Right ventricle myocardium superior (tissue), 1 donor: Measurements from ENCODE around the gene CASKIN1. TPM values are rescaled to one million over a fixed set of nuclear protein-coding genes. Genes with fewer than 3 reads are reported as not detected.

Source experiments
- ATAC-seq: fragments of 200-7000 bp; cut with Tn5 transposase; one replicate; pipeline ENCODE4 v1.9.1; 2020; ENCODE audit warnings: mild to moderate bottlenecking; ENCODE audit not compliant: poor library complexity
- DNase-seq: peaks from one replicate; pipeline ENCODE4 v3.0.0-alpha.2; 2020
- intact Hi-C: fragments of 100-400 bp; cut with DNase I; formaldehyde crosslinking; loops from one replicate; pipeline ENCODE4 v1.11.2; 2022
- total RNA-seq: library from RNA; stranded (reverse); fragmentation: NEBNext Ultra II Directional; extraction: Animal tissue kit (Norgen Biotek cat#: 25700); gene quantifications from one replicate; pipeline ENCODE4 v1.2.1, GENCODE V29; 2021
- donor health status: DM: no; HTN: yes; CAD: no; lungs with severe emphysema.

The CASKIN1 gene
- total RNA-seq, 1 donor from 2014 or later, result 5.3 TPM

DNA sequence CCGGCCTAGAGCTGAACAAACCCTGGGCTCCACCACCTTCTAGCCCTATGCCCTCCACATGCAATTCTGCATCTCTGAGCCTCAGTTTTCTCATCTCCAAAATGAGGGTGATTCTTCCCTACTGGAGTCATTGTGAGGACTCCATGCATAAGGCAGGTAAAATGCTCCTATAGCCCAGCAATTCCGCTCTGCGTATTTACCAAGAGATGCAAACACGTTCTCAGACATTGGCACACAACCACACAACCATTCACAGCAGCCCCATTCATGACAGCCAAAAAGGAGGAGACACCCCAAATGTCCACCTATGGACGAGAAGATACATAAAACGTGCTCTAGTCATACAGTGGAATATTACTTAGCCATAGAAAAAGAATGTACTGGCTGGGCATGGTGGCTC, 3.9 kb upstream of the CASKIN1 start:
- intact Hi-C loops, result no loop called here
- ATAC-seq, result no peak
- no peak for DNase-seq

DNA sequence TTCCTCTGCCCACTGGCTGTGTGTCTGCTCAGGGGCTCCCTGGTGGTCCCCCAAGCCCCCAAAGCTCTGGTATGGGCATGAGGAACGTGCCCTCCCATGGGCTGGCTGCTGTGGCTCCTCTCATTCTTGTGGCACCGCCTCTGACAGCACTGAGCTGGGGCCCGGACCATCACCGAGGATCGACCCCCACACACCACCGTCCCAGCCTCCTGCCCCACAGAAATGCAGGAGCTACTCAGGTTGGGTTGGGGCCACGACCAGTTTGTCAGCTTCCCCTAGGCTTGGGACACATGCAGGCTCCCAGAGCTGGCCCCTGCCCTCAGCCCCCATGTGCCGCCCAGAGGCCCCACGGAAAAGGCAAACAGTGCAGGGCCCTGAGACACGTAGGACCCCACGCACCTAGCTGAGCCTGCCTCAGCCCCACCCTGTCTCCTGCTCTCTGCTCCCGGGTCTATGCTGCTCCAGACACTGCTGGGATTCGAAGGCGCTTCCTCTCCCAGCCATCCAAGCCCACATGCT, 3.3 kb upstream of the CASKIN1 start:
- intact Hi-C loops, result no loop called here
- ATAC-seq, result no peak
- no peak for DNase-seq

DNA sequence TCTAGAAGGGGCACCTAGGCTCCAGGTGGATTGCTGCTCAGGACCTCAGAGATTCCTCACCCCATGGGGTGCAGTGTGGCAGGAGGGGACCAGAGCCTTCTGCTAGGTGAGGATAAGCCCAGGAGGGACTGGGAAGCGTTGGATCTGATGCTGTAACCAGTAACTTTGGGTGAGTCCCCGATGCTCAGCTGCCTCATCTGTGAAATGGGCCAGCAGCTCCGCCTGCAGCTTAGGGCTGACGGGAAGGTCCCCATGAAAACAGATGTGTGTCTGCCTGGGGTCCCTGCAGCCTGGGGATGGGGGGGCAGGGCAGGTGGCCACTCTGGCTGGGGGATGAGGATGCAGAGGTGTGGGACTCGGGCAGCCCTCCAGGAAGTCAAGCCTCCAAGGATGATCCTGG, 2.7 kb upstream of the CASKIN1 start:
- ATAC-seq, result no peak
- intact Hi-C loops, result no loop called here
- no peak for DNase-seq

DNA sequence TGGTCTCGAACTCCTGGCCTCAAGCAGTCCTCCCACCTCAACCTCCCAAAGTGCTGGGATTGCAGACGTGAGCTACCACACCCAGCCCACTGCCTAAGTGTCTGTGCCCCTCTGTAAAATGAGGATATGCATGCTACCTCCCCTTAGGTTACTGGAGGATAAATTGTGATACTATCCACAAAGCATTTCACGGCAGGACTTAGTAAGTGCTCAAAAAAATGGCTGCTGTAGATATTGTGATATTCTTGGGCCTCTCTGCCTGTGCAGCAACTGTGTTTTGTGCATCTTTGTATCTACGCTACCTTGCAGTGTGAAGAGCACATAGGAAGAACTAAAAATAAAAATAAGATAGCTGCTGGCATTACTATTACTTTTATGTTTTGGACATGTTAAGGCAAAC, 1.9 kb upstream of the CASKIN1 start:
- intact Hi-C loops, result no loop called here
- no peak for ATAC-seq
- no peak for DNase-seq

DNA sequence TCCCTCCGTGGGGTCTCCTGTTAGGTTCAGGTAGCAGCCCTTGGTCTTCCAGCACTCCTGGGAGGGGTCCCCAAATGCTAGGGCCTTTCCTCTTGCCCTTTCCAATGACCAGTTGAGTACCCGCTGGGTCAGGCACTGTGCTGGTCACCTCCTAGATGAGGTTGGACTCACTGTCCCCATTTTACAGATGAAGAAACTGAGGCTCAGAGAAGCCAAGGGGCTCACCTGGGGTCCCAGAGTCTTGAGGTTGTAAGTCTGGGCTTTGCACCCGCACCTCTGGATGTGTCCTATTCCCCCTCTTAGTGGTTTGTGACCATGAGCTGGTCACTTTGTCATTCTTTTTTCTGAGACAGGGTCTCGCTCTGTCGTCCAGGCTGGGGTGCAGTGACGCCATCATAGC, 1.4 kb upstream of the CASKIN1 start:
- ATAC-seq (no peak), DNase-seq (no peak)
- intact Hi-C loops, result no loop called here

DNA sequence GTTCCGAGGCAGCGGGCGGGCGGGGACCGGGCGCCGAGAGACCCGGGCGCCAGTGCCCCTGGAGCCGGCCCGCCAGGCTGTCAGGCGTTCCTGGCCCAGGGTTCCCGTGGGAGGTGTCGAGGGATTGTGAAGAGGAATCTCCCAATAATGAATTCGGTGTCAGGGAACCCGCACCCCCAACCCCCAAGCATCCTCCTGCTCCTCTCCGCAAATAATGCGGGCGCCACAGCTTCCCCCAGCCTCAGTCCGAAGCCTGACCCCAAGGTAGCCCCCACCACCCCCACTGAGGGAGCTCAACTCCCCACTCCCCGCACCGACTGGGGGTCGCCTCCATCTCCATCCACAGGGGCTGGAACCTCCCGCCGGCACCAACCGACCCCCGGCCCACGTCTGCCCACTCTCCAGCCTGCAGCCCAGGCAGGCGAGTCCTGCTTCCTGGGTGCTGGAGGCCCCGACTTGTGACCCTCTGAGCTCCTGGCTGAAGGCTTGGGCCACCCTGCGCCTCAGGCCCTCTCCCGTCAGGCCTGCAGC, 641 bp upstream of the CASKIN1 start:
- intact Hi-C loops, result no loop called here
- ATAC-seq, result no peak
- no peak for DNase-seq

DNA sequence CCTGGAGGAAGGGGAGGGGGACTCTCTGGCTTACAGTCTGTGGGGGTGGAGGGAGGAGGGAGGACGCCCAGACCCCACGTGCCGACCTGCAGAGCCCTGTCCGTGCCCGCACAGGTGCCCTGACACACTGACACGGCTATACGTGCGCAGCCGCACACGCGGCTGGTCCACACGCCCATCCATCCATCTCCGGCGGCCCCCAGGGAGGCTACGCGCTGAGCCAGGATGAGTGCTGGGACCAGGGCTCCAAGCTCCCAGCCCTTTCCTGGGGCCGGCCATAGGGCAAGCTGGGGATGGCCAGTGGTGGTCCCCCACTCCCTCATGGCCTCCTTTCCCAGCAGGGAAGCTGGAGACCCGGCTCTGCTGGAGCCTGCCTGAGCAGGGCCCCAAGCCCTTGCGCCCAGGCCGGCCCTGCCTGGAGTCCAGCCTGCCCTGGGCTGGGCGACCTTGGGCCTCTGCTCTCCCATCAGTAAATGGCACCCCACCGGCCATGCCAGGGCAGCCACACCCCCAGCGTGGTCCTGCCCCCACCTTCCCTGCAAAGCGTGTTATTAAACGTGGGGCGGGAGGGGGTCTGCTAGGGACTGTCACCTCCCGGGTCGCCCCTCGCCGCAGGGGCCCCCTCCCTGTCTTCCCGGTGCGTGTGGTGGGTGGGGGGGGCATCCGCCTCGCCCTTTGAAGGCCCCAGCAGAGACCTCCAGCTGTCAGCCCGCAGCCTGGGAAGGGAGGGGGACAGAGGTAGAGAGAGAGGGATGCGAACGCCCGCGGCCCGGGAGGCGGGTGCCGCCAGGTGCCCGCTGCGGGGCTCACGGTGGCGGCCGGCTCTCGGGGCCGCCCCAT, 863 bp downstream of the CASKIN1 start:
- no peak for DNase-seq
- ATAC-seq, result no peak
- intact Hi-C loops, result no loop called here

DNA sequence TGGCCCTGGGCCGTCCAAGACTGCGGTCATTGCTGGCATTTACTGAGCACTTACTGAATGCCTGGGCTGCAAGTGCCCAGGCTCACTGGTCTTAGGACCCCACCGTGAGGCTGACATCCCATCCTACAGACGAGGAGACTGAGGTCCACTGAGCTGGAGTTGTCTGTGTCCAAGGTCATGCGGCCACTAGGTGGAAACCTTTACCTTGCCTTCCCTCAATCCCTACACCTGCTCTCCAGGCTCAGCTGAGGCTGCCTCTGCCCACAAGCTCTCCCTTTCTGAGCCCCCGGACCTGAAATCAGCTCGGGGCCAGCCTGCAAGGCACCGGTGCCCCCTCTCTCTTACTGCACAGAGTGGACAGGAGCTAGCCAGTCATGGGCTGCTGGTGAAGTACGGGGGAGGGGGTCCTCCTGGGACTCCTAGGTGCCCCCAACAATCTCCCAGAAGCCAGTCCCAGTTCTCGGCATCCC, 1.5 kb downstream of the CASKIN1 start:
- ATAC-seq, result peak; percentile 59
- no peak for DNase-seq
- intact Hi-C loops, result no loop called here

DNA sequence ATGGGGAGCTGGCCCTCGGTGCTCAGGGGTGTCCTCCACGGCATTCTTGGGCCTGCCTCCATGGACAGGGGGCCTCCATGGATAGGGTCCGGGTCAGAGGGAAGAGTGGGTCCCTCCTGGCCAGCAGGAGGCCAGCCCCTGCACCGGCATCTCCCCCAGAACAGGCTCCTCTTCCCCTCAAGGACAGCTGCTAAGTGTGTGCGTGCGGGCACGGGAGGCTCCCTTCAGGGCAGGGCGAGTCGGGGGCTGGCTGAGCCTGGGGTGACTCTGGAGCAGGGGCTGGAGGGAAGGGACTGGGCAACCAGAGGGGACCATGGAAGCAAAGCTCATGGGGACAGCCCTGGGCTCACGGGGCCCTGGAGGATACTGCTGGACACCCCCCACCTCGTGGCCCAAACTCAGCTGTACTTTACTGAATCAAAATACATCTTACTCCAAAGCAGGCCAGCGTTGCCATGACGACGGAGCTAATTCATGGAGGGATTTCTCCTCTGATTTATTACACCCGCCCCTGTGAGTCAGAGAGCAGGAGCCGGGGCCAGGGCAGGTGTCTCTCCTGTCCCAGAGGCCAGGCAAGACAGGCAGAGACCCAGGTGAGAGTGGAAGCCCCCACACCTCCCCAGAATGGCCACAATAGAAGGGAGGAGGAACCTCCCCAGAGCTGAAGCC, 2.1 kb downstream of the CASKIN1 start:
- no peak for ATAC-seq
- DNase-seq, result no peak
- intact Hi-C loops, result no loop called here

DNA sequence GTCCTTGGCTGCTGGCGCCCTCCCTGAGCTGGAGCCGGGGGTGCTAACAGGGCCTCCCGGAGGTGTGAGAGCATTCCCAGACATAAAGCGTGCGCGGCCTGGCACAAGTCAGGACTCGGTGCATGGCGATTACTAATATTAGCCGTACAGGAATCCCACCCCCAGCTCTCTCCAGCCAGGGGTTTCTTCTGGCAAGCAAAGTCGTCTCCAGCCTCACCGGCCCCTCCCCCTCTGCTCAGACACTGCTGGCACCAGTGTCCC, 5.0 kb downstream of the CASKIN1 start:
- ATAC-seq (peak; percentile 30), DNase-seq (peak; percentile 58)
- intact Hi-C loops, result no loop called here

DNA sequence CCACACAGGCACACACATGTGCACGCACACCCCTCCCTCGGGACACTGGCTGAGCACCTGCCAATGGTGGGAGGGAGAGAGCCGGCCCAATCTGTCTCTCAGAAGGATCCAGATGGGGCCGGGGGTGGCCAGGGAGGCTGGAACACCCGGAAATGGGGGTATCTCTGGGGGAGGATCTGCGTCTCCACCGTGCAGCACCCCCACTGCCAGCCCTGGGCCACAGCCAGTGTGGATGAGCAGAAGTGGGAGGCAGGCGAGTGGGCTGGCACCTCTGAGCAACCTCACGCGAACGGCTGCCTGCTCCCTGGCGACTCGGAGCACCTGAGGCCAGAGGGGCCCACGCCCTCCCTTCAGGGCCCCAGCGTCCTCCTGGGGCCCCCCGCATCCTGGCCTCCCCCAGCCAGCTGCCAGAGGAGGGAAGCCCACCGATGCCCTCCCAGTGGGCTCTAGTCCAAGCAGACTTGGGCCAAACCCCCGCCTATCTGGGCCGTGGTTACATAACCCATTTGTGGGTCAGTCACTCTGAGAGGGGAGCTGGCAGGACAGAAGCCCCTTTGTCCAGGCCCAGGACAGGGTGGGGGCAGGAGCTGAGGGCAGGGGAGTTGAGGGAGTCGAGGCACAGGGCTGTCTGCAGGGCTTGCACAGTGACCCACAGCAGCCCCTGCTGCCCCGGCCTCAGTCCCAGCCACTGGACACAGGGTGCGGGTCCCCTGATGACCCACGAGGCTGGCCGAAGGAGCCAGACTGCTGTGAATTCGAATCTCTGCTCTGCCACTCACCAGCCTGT, 5.6 kb downstream of the CASKIN1 start:
- ATAC-seq (peak; percentile 4), DNase-seq (no peak)
- intact Hi-C loops, result no loop called here

DNA sequence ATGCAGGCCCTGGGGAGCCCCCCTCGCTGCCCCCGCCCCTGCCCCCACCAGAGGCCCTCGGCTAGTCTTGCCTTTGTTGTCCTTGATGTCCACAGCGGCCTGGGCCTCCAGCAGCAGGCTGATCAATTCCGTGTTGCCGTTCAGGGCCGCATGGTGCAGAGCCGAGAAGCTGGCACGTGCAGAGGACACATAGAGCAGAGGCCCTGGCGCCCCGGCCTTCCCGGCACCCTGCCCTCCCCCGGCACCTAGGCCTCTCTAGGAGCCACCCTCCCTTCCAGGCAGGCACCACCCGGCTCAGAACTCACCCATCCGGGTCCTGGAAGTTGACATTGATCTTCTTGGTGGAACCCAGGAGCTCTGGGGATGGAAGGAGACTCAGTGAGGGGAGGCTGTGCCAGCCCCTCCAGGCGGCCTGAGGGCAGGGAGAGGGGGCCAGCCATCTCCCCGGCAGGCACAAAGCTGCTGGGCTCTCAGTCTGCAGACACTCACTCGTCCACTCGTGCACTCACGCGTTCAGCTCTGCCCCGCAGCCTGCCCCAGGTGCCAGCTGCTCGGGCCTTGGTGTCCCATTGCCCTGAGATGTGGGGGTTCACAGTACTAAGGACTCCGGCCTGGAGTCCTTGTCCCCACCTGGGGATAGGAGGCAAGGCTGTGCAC, 6.3 kb downstream of the CASKIN1 start:
- no peak for ATAC-seq
- intact Hi-C loops, result no loop called here
- DNase-seq, result no peak

DNA sequence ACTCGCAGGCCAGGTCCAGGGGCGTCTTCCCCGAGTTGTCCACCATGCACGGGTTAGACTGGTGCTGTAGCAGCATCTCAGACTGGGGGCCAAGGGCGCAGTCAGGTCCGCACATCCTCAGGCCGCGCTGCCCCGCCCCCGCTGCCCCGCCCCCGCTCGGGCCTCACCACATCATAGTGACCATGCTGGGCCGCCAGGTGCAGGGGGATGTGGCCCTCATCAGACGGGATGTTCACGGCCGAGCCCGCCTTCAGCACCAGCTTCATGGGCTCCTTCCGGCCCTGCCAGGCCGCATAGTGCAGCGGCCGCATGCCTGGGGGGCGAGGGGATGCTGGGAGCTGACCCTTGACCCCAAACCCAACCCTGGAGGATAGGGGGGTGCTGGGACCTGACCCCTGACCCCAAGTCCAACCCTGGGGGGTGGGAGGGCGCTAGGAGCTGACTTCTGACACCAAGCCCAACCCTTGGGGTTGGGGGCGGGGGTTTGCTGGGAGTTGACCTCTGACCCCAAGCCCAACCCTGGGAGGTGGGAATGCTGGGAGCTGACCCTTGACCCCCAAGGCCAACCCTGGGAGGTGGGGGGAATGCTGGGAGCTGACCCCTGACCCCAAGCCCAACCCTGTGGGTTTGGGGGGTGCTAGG, 7.0 kb downstream of the CASKIN1 start:
- intact Hi-C loops, result loop anchor here (10.0 kb wide), 1 partner anchor 55 kb away; no protein-coding TSS in a partner anchor
- ATAC-seq (no peak), DNase-seq (no peak)

DNA sequence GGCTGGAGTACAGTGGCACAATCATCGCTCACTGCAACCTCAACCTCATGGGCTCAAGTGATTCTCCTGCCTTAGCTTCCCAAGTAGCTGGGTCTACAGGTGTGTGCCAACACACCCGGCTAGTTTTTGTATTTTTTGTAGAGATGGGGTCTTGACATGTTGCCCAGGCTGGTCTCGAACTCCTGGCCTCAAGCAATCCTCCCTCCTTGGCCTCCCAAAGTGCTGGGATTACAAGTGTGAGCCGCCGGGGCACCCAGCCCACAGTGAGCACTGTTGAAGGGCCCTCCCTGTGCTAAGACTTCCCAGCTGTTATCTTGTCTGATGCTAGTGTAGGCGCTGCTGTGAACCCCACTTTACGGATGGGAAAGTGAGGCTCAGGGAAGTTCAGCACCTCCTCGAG, 8.0 kb downstream of the CASKIN1 start:
- ATAC-seq (no peak), DNase-seq (no peak)
- intact Hi-C loops, result loop anchor here (10.0 kb wide), 1 partner anchor 56 kb away; no protein-coding TSS in a partner anchor

DNA sequence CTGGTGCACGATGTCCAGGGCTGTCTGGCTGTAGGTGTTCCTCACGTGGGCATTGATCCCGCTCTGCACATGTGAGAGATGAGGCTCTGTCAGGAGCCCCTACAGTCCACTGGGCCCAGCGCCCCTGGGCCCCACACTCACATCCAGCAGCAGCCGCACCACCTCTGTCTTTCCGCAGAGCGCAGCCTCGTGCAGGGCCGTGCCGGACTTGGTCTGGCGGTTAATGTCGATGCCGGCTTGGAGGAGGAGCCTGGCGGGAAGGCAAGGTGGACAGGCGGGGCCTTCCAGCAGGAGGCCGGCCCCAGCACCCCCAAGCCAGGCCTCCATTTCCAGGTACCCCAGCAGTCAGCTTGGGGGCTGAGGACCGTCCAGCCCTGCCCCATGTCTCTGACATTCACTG, 9.2 kb downstream of the CASKIN1 start:
- intact Hi-C loops, result loop anchor here (10.0 kb wide), 1 partner anchor 58 kb away; no protein-coding TSS in a partner anchor
- no peak for ATAC-seq

DNA sequence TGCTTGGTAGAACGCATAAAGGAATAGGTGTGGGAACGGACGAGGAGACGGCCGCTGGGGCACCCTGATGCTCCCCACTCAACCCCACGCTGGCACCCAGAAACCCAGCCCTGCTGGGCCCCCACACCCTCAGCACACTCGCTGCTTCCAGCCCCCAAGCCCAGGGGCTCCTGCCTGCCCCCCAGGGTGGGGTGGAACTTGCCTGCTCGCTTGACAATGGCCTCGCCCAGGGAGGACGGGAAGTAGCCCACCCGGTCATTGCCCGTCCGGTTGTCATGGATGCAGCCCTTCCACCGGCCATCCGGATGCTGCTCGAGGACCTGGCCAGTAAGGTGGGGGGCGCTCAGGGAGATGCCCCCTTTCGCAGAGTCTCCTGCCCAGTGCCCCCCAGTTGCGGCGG, 9.9 kb downstream of the CASKIN1 start:
- intact Hi-C loops, result loop anchor here (10.0 kb wide), 1 partner anchor 58 kb away; no protein-coding TSS in a partner anchor
- no peak for ATAC-seq
- no peak for DNase-seq

More for the DNA sequence above, 9.2 kb downstream of the CASKIN1 start:
- no peak for DNase-seq

DNA sequence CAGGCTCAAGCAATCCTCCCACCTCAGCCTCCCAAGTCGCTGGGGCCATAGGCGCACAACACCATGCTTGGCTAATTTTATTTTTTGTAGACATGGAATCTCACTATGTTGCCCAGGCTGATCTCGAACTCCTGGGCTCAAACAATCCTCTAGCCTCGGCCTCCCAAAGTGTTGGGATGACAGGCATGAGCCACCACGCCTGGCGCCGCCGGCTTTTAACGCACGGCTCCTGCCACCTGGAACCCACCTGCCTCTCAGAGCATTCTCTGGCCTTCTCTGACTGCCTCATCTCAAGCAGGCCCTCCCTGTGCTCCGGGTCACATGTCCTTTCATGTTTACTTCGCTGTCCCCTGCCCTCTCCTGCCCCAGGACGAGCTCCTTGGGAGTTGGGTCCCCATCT, 10.3 kb downstream of the CASKIN1 start:
- ATAC-seq (no peak), DNase-seq (no peak)
- intact Hi-C loops, result loop anchor here (10.0 kb wide), 1 partner anchor 59 kb away; no protein-coding TSS in a partner anchor

DNA sequence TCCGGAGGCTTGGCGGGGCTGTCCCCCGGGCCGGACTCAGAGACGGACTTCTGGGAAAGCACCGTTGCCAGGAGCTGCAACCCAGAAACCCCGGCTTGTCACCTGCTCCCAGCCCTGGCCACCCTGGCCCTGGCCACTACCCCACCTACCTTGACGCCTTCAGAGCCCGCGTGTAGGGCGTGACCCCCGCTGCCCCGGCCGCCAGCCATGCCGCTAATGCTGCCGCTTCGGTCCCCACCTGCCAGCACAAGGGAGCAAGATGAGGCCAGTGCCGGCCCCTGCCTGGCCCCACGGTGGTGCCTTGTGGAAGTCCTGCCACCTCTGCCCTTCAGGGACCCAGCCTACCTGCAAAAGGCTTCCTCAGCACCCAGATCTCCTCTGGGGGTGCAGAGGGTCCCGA, 11.4 kb downstream of the CASKIN1 start:
- intact Hi-C loops, result loop anchor here (10.0 kb wide), 1 partner anchor 60 kb away; no protein-coding TSS in a partner anchor
- ATAC-seq (no peak), DNase-seq (no peak)
